Coronary artery (tissue), 2 donors: ENCODE results near the gene PRM3.
"Not testable (repeated sequence)": the region's sequence is repeated elsewhere in the genome, so short reads cannot be mapped to it uniquely, and the experiment has no call there.

Experiments used
- DNase-seq: peaks from one replicate; pipeline ENCODE4 v3.0.0-alpha.2; 2017; ENCODE audit warnings: low spot score
- H3K27ac ChIP-seq, 2 donors: fragments of 200-600 bp; sonication (generic); one replicate each; pipeline ENCODE4 v1.5.1; 2016 to 2019
- H3K4me3 ChIP-seq: fragments of 200-600 bp; sonication (generic); 2 replicates; pipeline ENCODE4 v1.5.1; 2016; ENCODE audit warnings: mild to moderate bottlenecking, moderate library complexity
- TF ChIP-seq, protein P1 (sequence below): fragments of 200-600 bp; sonication (generic); IDR thresholded peaks from one replicate; pipeline ENCODE4 v1.5.1; 2019; ENCODE audit warnings: antibody characterized with exemption

Gene PRM3

DNA sequence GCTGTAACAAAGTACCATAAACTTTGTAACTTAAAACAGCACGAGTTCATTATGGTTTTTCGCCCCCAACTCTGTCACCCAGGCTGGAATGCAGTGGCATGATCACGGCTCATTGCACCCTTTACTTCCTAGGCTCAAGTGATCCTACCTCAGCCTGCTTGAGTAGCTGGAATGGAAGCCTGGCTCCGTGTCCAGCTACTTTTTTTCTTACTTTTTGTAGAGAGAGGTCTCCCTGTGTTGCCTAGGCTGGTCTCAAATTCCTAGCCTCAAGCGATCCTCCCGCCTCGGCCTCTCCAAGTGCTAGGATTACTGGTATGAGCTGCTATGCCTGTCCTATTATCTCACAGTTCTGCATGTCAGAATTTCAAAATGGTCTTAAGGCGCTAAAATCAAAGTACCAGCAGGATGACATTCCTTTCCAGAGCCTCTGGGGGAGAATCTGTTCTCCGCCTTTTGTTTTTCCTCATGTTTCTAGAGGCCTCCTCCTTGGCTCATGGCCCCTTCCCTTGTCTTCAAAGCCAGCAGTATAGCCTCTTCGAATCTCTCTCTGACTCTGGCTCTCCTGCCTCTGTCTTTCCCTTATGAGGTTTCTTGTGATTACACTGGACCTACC lies 17.8 kb upstream of the PRM3 start:
- Histone ChIP-seq H3K4me3 (no peak overlapping the region), H3K27ac (no peak overlapping the region)
- TF ChIP-seq, protein P1, sequence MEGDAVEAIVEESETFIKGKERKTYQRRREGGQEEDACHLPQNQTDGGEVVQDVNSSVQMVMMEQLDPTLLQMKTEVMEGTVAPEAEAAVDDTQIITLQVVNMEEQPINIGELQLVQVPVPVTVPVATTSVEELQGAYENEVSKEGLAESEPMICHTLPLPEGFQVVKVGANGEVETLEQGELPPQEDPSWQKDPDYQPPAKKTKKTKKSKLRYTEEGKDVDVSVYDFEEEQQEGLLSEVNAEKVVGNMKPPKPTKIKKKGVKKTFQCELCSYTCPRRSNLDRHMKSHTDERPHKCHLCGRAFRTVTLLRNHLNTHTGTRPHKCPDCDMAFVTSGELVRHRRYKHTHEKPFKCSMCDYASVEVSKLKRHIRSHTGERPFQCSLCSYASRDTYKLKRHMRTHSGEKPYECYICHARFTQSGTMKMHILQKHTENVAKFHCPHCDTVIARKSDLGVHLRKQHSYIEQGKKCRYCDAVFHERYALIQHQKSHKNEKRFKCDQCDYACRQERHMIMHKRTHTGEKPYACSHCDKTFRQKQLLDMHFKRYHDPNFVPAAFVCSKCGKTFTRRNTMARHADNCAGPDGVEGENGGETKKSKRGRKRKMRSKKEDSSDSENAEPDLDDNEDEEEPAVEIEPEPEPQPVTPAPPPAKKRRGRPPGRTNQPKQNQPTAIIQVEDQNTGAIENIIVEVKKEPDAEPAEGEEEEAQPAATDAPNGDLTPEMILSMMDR: no peak
- no peak for DNase-seq

DNA sequence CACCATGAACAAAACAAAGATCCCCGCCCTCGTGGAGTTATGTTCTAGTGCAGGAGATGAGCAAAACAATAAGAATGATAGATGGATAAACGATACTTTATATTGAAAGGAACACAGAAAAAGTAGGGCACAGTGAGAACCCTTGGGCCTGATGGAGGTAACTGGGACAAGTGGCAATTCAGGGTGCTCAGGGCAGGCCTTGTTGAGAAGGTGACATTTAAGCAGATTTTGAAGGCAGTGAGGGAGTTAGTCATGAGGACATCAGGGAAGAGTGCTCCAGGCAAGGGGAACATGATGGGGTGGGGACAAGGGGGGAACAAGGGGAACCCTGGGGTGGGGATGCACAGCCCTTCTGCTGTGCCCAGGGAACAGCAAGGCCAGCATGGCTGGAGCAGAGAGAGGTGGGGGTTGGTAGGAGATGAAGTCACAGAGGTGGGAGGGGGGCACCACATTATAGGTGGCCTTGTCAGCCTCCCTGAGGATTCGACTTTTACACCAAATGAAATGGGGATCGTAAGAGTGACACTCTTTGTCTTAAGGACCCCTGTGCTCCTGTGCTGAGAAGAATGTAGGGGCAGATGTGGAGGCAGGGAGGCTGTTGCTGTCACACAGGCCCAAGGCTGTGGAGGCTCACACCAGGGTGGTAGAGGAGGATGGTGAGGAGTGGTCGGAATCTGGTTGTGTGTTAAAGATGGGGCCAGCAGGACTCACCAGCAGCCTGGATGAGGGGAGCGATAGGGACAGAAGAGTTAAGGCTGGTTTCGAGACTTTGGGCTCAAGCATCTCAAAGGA lies 16.9 kb upstream of the PRM3 start:
- no peak overlapping the region for H3K4me3 ChIP-seq
- TF ChIP-seq, protein P1: no peak
- no peak for DNase-seq
- H3K27ac ChIP-seq: no peak overlapping the region

DNA sequence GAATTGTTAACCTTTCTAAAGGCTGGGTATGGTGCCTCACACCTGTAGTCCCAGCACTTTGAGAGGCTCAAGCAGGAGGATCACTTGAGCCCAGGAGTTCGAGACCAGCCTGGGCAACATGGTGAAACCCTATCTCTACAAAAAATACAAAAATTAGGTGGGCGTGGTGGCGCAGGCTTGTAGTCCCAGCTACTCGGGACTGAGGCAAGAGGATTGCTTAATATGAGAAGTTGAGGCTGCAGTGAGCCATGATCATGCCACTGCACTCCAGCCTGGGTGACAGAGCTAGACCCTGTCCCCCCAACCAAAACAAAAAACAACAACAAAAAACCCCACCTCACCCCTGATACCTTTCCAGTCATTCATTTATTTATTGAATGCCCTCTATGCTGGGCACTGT lies 16.3 kb upstream of the PRM3 start:
- not testable (repeated sequence) for DNase-seq, H3K4me3 ChIP-seq, H3K27ac ChIP-seq

DNA sequence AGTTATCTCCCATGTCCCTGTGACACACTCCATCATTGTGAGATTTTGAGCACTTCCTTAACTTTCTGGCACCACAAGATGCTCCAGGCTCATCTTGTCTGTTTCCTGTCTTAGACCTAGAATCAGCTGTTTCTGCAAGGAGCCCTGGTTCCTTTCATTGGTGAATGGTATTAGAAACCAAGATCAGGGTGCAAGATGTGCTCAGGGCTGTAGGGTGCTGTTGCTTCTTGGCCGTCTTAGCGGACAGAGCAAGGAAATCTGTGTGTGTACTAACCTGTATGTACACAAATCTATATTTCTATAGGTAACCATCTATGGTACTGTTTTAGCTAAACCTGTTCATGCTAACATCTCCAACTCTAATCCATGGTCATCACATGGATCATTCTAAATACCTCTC lies 15.8 kb upstream of the PRM3 start:
- DNase-seq: no peak
- H3K27ac ChIP-seq: no peak overlapping the region
- no peak overlapping the region for H3K4me3 ChIP-seq
- TF ChIP-seq, protein P1: no peak

DNA sequence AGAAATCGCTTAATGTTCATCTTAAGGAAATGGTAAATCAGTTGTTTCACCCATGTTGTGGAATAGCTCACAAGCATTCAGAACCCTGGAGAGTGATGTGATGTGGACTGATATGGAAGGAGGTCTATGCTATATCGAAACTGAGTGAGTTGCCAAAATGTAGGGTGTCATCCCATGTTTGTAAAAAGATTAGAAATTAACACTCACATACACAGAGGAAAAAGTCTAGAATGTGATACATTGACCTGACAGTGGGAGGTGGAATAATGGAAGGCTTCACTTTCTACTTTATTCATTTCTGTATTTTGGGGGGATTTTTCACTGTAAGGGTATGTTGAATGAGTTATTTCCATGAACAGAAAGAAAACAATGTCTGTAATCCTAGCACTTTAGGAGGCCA lies 12.4 kb upstream of the PRM3 start:
- Histone ChIP-seq H3K4me3 (no peak overlapping the region), H3K27ac (no peak overlapping the region)
- TF ChIP-seq, protein P1: no peak
- DNase-seq: no peak

DNA sequence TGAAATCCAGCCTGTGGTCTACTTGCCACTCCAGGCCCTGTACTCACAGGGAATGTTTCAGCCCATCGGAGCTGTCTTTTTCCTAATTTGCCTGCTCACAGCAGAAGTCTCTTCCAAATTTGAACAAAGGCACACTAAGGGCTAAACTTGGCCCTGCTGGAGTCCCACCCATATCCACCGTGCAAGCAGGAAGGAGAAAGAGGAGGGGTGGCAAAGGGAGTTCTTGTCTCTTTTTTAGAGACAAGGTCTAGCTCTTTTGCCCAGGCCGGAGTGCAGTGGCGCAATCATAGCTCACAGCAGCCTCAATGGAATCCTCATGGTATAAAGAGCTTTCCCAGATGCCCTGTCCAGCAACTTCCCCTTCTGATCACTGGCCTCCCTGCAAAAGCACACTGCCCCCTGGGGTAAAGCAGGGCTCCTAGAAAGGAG lies 10.4 kb upstream of the PRM3 start:
- Histone ChIP-seq H3K27ac (no peak overlapping the region), H3K4me3 (no peak overlapping the region)
- DNase-seq: no peak
- TF ChIP-seq, protein P1: no peak

DNA sequence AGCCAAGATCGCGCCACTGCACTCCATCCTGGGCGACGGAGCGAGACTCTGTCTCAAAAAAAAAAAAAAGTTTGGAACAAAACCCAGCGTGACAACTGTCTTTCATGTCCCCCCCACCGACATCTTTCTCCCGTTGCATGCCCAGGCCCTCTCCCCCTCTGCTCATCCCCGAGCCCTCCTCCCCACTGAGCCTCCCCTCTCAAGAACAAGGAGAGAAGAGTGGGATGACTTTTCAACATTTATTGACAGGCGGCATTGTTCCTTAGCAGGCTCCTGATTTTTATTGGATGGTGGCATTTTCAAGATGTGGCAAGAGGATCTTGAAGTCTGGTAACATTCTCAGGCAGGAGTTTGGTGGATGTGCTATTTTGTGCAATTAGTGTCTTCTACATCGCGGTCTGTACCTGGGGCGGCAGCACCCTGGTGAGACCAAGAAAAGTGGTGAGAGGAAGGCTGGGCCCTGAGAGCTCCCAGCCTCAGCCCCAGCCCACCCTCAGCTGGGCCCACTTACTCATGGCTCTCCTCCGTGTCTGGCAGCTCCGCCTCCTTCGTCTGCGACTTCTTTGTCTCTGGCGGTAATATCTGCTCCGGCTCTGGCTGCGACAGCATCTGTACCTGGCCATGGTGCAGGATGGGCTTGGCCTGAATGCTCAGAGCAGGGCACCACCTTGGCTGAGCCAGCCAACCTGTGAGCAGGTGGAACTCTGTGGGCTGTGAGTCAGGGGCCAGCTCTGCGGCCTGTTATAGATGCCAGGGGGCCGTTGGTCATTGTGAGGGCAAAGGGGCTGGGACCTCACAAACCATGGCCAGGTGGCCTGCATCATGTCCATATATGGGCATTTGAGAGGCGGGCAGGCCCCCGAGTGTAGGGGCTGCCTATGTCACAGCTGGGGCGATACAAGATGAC lies 7.4 kb upstream of the PRM3 start, which contains the start of gene PRM1:
Gene PRM1, minus strand, starts transcription at position 715 of the 907 bp plus-strand sequence. Its CDS starts 92 bp downstream, at position 623.
- DNase-seq: no peak
- TF ChIP-seq, protein P1: no peak
- Histone ChIP-seq H3K4me3 (no peak within 1 kb of the TSS), H3K27ac (no peak within 1 kb of the TSS)
